ENCODE results near the gene PARN. TPM values are rescaled to one million over a fixed set of nuclear protein-coding genes. Genes with fewer than 3 reads are reported as not detected.
"Not testable (repeated sequence)": the region's sequence is repeated elsewhere in the genome, so short reads cannot be mapped to it uniquely, and the experiment has no call there.

Gene PARN
- total RNA-seq, 3 donors from 2014 or later (not counting 1 experiment from before 2014, with no cell fraction given) = 44.3 to 57.4 (median 45.1) TPM

DNA sequence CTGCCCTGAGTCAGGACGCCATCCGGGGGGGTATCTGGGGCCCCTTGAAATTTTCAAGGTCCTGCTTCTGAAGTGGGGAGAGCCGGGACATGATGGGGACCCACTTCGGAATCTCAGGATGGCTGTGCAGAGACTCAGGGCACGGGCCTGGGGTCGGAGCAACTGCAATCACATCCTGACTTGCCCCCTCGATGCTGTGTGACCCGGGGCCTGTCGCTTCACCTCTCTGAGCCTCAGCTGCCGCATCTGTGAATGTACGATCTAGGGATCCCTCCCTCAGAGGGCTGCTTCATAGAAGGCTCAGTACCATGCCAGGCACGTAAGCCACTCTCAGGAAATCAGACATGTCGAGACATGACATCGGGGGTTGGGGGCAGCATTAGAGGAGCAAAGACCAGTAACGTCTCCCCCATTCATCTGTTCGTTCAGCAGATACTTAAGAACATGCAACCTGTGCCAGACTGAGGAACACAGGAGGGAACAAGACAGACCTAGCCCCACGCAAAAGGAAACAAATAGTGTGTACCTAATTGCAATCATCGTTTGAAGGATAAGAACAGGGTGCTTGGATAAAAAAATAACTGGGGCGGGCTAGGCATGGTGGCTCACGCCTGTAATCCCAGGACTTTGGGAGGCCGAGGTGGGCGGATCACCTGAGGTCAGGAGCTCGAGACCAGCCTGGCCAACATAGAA, 229.6 kb downstream of the PARN start:
- no peaks in the 10 kb centered on the region for H3K36me3 ChIP-seq (ENCODE audit: control insufficient read depth, insufficient read depth, low read length)
- ATAC-seq (no peak), DNase-seq (no peak)
- 91% methylated on average over 23 of the region's 23 CpGs for WGBS (ENCODE audit: insufficient coverage)
- Mint-ChIP-seq H3K36me3 (no peaks in the 10 kb centered on the region), H3K9me3 (no peaks in the 10 kb centered on the region), H3K4me1 (peaks cover 4% of the 10 kb centered on the region in 2 donors), H3K4me3 (no peak overlapping the region), H3K27me3 (ENCODE audit: low read depth in 2 of 2) (no peaks in the 10 kb centered on the region), H3K27ac (no peak overlapping the region)
- no peak overlapping the region for H3K4me3 ChIP-seq (ENCODE audit: low read length)
- H3K4me1 ChIP-seq (ENCODE audit: control insufficient read depth, insufficient read depth, low read length) = no peaks in the 10 kb centered on the region
- no peak overlapping the region for H3K27ac ChIP-seq (ENCODE audit: low read length)
- no peak for TF ChIP-seq CTCF (IDR thresholded peaks at IDR 0.05)
- no peaks in the 10 kb centered on the region for H3K9me3 ChIP-seq (ENCODE audit: control insufficient read depth, insufficient read depth, low read length)
- intact Hi-C loops (cut with micrococcal nuclease) = no loop called here
- H3K27me3 ChIP-seq (ENCODE audit: control insufficient read depth, insufficient read depth, low read length) = no peaks in the 10 kb centered on the region

- H3K27ac ChIP-seq (ENCODE audit: low read length) = no peak overlapping the region
- intact Hi-C loops (cut with micrococcal nuclease) = no loop called here
- no peaks in the 10 kb centered on the region for H3K36me3 Mint-ChIP-seq
- H3K4me3 ChIP-seq (ENCODE audit: low read length) = no peak overlapping the region
- H3K4me1 Mint-ChIP-seq = no peaks in the 10 kb centered on the region
- H3K27me3 ChIP-seq (ENCODE audit: control insufficient read depth, insufficient read depth, low read length) = no peaks in the 10 kb centered on the region
- H3K27ac Mint-ChIP-seq = no peak overlapping the region
- ATAC-seq (no peak), DNase-seq (no peak)
- H3K27me3 Mint-ChIP-seq (ENCODE audit: low read depth in 2 of 2) = no peaks in the 10 kb centered on the region
- no peak for TF ChIP-seq CTCF (IDR thresholded peaks at IDR 0.05)
- H3K36me3 ChIP-seq (ENCODE audit: control insufficient read depth, insufficient read depth, low read length) = no peaks in the 10 kb centered on the region
- H3K4me3 Mint-ChIP-seq = no peak overlapping the region
- no peaks in the 10 kb centered on the region for H3K9me3 Mint-ChIP-seq
- 89% methylated on average over 25 of the region's 25 CpGs for WGBS (ENCODE audit: insufficient coverage)
- no peaks in the 10 kb centered on the region for H3K4me1 ChIP-seq (ENCODE audit: control insufficient read depth, insufficient read depth, low read length)
- no peaks in the 10 kb centered on the region for H3K9me3 ChIP-seq (ENCODE audit: control insufficient read depth, insufficient read depth, low read length)
Measured at GRCh38 chr16:14399378-14400284, 230.4 kb downstream of the PARN start.

DNA sequence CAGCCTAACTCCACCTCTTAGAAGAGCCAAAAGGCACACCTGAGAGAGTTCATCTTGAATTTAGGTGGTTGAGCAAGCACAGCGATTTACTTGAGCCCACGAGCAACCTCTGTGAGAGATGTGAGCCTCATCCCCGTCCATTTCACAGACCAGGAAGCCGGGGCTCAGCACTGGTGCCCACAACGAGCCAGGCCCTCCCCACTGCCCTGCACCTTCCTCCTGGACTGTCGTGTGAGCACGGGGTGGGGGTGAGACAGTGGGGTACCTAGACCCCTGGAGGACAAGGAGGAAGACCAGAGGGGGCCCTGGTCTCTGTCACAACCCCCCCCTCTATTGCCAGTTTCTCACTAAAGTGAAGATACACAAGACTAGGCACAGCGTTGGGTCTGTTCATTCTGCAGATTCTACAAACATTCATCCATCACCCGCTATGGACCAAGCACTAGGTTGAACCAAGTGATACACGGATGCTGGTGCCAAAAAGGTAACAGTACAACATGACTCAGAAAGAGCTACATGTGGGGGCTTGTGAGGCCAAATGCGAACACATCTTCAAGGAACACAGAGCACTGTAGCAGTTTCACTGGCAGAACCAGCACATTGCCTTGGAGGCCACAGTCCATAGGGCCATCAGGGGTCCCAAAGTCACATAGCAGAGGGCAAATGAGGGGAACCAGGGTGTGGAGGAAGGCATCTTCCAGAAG, 231.9 kb downstream of the PARN start:
- no peaks in the 10 kb centered on the region for H3K36me3 ChIP-seq (ENCODE audit: control insufficient read depth, insufficient read depth, low read length)
- no peaks in the 10 kb centered on the region for H3K4me1 Mint-ChIP-seq
- no peak overlapping the region for H3K27ac Mint-ChIP-seq
- H3K9me3 Mint-ChIP-seq = no peaks in the 10 kb centered on the region
- no peaks in the 10 kb centered on the region for H3K27me3 ChIP-seq (ENCODE audit: control insufficient read depth, insufficient read depth, low read length)
- H3K4me3 ChIP-seq (ENCODE audit: low read length) = no peak overlapping the region
- no peak overlapping the region for H3K27ac ChIP-seq (ENCODE audit: low read length)
- no peaks in the 10 kb centered on the region for H3K9me3 ChIP-seq (ENCODE audit: control insufficient read depth, insufficient read depth, low read length)
- no peak for TF ChIP-seq CTCF (IDR thresholded peaks at IDR 0.05)
- H3K4me1 ChIP-seq (ENCODE audit: control insufficient read depth, insufficient read depth, low read length) = no peaks in the 10 kb centered on the region
- H3K4me3 Mint-ChIP-seq = no peak overlapping the region
- intact Hi-C loops (cut with micrococcal nuclease) = no loop called here
- no peak for DNase-seq
- no peak for ATAC-seq
- H3K36me3 Mint-ChIP-seq = no peaks in the 10 kb centered on the region
- H3K27me3 Mint-ChIP-seq (ENCODE audit: low read depth in 2 of 2) = no peaks in the 10 kb centered on the region
- WGBS (ENCODE audit: insufficient coverage) = 90% methylated on average over 11 of the region's 11 CpGs

DNA sequence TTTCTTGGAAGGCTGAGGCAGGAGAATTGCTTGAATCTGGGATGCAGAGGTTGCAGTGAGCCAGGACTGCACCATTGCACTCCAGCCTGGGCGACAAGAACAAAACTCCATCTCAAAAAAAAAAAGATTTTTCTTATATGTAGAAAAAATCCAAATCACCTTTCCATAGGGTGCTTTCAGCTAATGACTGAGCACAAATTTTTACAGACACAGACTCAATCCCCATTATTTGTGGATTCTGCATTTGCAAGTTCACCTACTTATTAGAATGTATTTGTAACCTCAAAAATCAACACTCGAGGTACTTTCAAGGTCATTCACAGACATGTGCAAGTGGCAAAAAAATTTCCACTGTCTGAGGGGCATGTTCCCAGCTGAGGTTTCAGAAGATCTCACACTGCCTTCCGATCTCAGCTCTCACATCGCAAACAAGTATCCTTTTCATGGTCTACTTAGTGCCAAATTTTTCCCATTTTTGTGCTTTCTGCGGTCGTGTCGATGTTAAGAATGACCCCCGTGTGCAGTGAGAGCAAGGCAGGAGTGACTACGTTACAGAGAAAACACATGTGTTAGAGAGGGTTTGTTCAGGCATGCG, 234.3 kb downstream of the PARN start:
- H3K27ac Mint-ChIP-seq; H3K9me3 Mint-ChIP-seq; H3K9me3 ChIP-seq (ENCODE audit: control insufficient read depth, insufficient read depth, low read length); H3K27ac ChIP-seq (ENCODE audit: low read length); H3K36me3 ChIP-seq (ENCODE audit: control insufficient read depth, insufficient read depth, low read length); H3K4me1 ChIP-seq (ENCODE audit: control insufficient read depth, insufficient read depth, low read length); ATAC-seq; intact Hi-C loops (cut with micrococcal nuclease); DNase-seq; H3K27me3 Mint-ChIP-seq (ENCODE audit: low read depth in 2 of 2); H3K4me3 ChIP-seq (ENCODE audit: low read length); H3K36me3 Mint-ChIP-seq; H3K4me1 Mint-ChIP-seq; H3K27me3 ChIP-seq (ENCODE audit: control insufficient read depth, insufficient read depth, low read length); H3K4me3 Mint-ChIP-seq: not testable (repeated sequence)
- 89% methylated on average over 7 of the region's 10 CpGs for WGBS (ENCODE audit: insufficient coverage)

All from natural killer cell (primary cell).